Neural cell (in vitro differentiated cells): ENCODE measurements around the gene PCDHGA12. TPM values are rescaled to one million over a fixed set of nuclear protein-coding genes. Genes with fewer than 3 reads are reported as not detected.
"Not testable (repeated sequence)": the region's sequence is repeated elsewhere in the genome, so short reads cannot be mapped to it uniquely, and the experiment has no call there.

Source experiments
- H2AFZ ChIP-seq: fragments of 200-600, 300-800 bp; sonication (generic), shearing (Covaris generic); 2 replicates; pipeline ENCODE4 v1.6.0; 2014; ENCODE audit warnings: low read depth, mild to moderate bottlenecking, antibody characterized with exemption, low read length, moderate library complexity
- H3F3A ChIP-seq: fragments of 200-600 bp; shearing (Covaris generic); 2 replicates; pipeline ENCODE4 v1.6.1; 2016; ENCODE audit warnings: mild to moderate bottlenecking, moderate library complexity, mixed read lengths, antibody characterized with exemption, low read length; ENCODE audit not compliant: insufficient read depth, poor library complexity, severe bottlenecking
- H3K27ac ChIP-seq: fragments of 200-600, 300-800 bp; sonication (generic), shearing (Covaris generic); 2 replicates; pipeline ENCODE4 v1.5.1; 2014; ENCODE audit warnings: mild to moderate bottlenecking, low read length, moderate library complexity
- H3K27me3 ChIP-seq: fragments of 300-800, 200-600 bp; sonication (generic), shearing (Covaris generic); 2 replicates; pipeline ENCODE4 v1.6.0; 2014; ENCODE audit warnings: mild to moderate bottlenecking, low read depth, low read length, moderate library complexity; ENCODE audit not compliant: insufficient read depth
- H3K36me3 ChIP-seq: fragments of 300-800, 200-600 bp; sonication (generic), shearing (Covaris generic); 2 replicates; pipeline ENCODE4 v1.5.1; 2014; ENCODE audit warnings: mild to moderate bottlenecking, antibody characterized with exemption, low read length, moderate library complexity; ENCODE audit not compliant: insufficient read depth
- H3K4me2 ChIP-seq: fragments of 300-800, 200-600 bp; sonication (generic), shearing (Covaris generic); 2 replicates; pipeline ENCODE4 v1.6.0; 2014; ENCODE audit warnings: mild to moderate bottlenecking, low read length
- H3K4me3 ChIP-seq: fragments of 300-800, 200-600 bp; sonication (generic), shearing (Covaris generic); 2 replicates; pipeline ENCODE4 v1.5.1; 2014; ENCODE audit warnings: mild to moderate bottlenecking, low read length, moderate library complexity
- H3K79me2 ChIP-seq: fragments of 200-600 bp; shearing (Covaris generic); replicated peaks from 2 replicates; pipeline ENCODE4 v1.6.0; 2014; ENCODE audit warnings: mild to moderate bottlenecking, low read length, moderate library complexity; ENCODE audit not compliant: insufficient read depth
- H3K9ac ChIP-seq: fragments of 300-800, 200-600 bp; sonication (generic), shearing (Covaris generic); 2 replicates; pipeline ENCODE4 v1.6.1; 2016; ENCODE audit warnings: mild to moderate bottlenecking, low read length, mixed read lengths
- H3K9me2 ChIP-seq: fragments of 200-600 bp; shearing (Covaris generic); 2 replicates; pipeline ENCODE4 v1.6.1; 2016; ENCODE audit warnings: mild to moderate bottlenecking, low read length, mixed read lengths; ENCODE audit not compliant: insufficient read depth
- H3K9me3 ChIP-seq: fragments of 200-600, 300-800 bp; sonication (generic), shearing (Covaris generic); 2 replicates; pipeline ENCODE4 v1.6.1; 2016; ENCODE audit warnings: mild to moderate bottlenecking, mixed run types, low read length, moderate library complexity, mixed read lengths
- H4K20me1 ChIP-seq: fragments of 200-600 bp; shearing (Covaris generic); 2 replicates; pipeline ENCODE4 v1.6.1; 2016; ENCODE audit warnings: mild to moderate bottlenecking, mixed run types; ENCODE audit not compliant: insufficient read depth
- EP300 ChIP-seq: fragments of 450-650 bp; conservative IDR thresholded peaks from 2 replicates; pipeline ENCODE4 v1.6.1; 2014; ENCODE audit warnings: antibody characterized with exemption, mild to moderate bottlenecking, moderate library complexity; ENCODE audit not compliant: poor library complexity, severe bottlenecking
- EZH2 ChIP-seq: fragments of 200-600, 300-800 bp; shearing (Covaris generic), sonication (generic); IDR thresholded peaks from 2 replicates; pipeline ENCODE4 v1.6.1; 2014; ENCODE audit warnings: antibody characterized with exemption, low read length, borderline replicate concordance, mild to moderate bottlenecking; ENCODE audit not compliant: insufficient read depth, poor library complexity, severe bottlenecking
- MXI1 ChIP-seq: fragments of 450-650 bp; conservative IDR thresholded peaks from 2 replicates; pipeline ENCODE4 v1.6.1; 2014; ENCODE audit warnings: antibody characterized with exemption, mild to moderate bottlenecking; ENCODE audit not compliant: poor library complexity, severe bottlenecking
- POLR2AphosphoS5 ChIP-seq: IDR thresholded peaks from 2 replicates; pipeline ENCODE4 v1.6.1; 2012
- RAD21 ChIP-seq: fragments of 450-650 bp; conservative IDR thresholded peaks from 2 replicates; pipeline ENCODE4 v1.6.1; 2014; ENCODE audit warnings: antibody characterized with exemption, mild to moderate bottlenecking, moderate library complexity
- SMC3 ChIP-seq: fragments of 450-650 bp; conservative IDR thresholded peaks from 2 replicates; pipeline ENCODE4 v1.6.1; 2014; ENCODE audit warnings: antibody characterized with exemption, mild to moderate bottlenecking, moderate library complexity; ENCODE audit not compliant: poor library complexity
- TAF1 ChIP-seq: IDR thresholded peaks from 2 replicates; pipeline ENCODE4 v1.6.1; 2012; ENCODE audit warnings: low read depth
- polyA plus RNA-seq: library from polyadenylated mRNA; depleted of rRNA; stranded (reverse); fragments of >200 nt; gene quantifications from 2 replicates; pipeline ENCODE4 v1.2.3, GENCODE V29; 2014
- TF ChIP-seq, protein P1 (sequence below): IDR thresholded peaks from 2 replicates; pipeline ENCODE4 v1.6.1; 2012; ENCODE audit warnings: borderline replicate concordance
- TF ChIP-seq, protein P2 (sequence below): fragments of 450-650 bp; IDR thresholded peaks from 2 replicates; pipeline ENCODE4 v1.5.1; 2014; ENCODE audit warnings: antibody characterized with exemption, mild to moderate bottlenecking, moderate library complexity; ENCODE audit not compliant: poor library complexity, severe bottlenecking

PCDHGA12 gene
- polyA plus RNA-seq, 1 donor from 2014 or later = 0.11 TPM

DNA sequence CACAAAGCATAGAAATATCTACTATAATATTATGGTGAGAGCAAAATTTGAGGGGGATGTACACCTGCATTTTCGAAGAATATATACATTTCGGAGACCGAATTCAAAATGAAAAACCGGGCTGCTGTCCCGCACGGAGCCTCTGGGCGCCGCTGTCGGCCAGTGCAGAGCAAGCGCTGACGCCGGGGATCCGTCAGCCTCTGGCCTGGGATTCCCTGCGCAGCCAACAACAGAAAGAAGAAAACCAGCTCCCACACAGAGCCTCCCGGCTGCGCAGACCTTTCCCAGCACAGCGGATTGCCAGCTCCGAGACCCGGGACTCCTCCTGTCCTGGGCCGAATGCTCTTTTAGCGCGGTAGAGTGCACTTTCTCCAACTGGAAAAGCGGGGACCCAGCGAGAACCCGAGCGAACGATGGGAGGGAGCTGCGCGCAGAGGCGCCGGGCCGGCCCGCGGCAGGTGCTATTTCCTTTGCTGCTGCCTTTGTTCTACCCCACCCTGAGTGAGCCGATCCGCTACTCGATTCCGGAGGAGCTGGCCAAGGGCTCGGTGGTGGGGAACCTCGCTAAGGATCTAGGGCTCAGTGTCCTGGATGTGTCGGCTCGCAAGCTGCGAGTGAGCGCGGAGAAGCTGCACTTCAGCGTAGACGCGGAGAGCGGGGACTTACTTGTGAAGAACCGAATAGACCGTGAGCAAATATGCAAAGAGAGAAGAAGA is 22.4 kb upstream of the PCDHGA12 start, which contains the start of gene PCDHGB6:
TSS of gene PCDHGB6 (plus strand) at position 232 of the 716 bp plus-strand sequence. CDS start at position 414, 182 bp downstream.
- TF ChIP-seq TAF1 = peak; percentile 33
- TF ChIP-seq, protein P1, sequence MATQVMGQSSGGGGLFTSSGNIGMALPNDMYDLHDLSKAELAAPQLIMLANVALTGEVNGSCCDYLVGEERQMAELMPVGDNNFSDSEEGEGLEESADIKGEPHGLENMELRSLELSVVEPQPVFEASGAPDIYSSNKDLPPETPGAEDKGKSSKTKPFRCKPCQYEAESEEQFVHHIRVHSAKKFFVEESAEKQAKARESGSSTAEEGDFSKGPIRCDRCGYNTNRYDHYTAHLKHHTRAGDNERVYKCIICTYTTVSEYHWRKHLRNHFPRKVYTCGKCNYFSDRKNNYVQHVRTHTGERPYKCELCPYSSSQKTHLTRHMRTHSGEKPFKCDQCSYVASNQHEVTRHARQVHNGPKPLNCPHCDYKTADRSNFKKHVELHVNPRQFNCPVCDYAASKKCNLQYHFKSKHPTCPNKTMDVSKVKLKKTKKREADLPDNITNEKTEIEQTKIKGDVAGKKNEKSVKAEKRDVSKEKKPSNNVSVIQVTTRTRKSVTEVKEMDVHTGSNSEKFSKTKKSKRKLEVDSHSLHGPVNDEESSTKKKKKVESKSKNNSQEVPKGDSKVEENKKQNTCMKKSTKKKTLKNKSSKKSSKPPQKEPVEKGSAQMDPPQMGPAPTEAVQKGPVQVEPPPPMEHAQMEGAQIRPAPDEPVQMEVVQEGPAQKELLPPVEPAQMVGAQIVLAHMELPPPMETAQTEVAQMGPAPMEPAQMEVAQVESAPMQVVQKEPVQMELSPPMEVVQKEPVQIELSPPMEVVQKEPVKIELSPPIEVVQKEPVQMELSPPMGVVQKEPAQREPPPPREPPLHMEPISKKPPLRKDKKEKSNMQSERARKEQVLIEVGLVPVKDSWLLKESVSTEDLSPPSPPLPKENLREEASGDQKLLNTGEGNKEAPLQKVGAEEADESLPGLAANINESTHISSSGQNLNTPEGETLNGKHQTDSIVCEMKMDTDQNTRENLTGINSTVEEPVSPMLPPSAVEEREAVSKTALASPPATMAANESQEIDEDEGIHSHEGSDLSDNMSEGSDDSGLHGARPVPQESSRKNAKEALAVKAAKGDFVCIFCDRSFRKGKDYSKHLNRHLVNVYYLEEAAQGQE = peak; percentile 78
- TF ChIP-seq RAD21 = peak; percentile 88
- TF ChIP-seq POLR2AphosphoS5 = peak; percentile 50
- TF ChIP-seq, protein P2, sequence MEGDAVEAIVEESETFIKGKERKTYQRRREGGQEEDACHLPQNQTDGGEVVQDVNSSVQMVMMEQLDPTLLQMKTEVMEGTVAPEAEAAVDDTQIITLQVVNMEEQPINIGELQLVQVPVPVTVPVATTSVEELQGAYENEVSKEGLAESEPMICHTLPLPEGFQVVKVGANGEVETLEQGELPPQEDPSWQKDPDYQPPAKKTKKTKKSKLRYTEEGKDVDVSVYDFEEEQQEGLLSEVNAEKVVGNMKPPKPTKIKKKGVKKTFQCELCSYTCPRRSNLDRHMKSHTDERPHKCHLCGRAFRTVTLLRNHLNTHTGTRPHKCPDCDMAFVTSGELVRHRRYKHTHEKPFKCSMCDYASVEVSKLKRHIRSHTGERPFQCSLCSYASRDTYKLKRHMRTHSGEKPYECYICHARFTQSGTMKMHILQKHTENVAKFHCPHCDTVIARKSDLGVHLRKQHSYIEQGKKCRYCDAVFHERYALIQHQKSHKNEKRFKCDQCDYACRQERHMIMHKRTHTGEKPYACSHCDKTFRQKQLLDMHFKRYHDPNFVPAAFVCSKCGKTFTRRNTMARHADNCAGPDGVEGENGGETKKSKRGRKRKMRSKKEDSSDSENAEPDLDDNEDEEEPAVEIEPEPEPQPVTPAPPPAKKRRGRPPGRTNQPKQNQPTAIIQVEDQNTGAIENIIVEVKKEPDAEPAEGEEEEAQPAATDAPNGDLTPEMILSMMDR = peak; percentile 86
- peak; percentile 80 for TF ChIP-seq SMC3
- H3K9ac ChIP-seq = peak within 1 kb of the TSS; percentile 71
- H2AFZ ChIP-seq = peak within 1 kb of the TSS; percentile 25
- H3K27ac ChIP-seq = peak within 1 kb of the TSS; percentile 86
- not testable (repeated sequence) for H3K9me2 ChIP-seq, H3F3A ChIP-seq, H4K20me1 ChIP-seq, H3K27me3 ChIP-seq
- peaks cover 29% of the 10 kb centered on the region for H3K79me2 ChIP-seq
- peaks cover 44% of the 10 kb centered on the region for H3K9me3 ChIP-seq
- H3K36me3 ChIP-seq = peaks cover 31% of the 10 kb centered on the region
- H3K4me3 ChIP-seq = peak within 1 kb of the TSS; percentile 66
- peak within 1 kb of the TSS; percentile 48 for H3K4me2 ChIP-seq

DNA sequence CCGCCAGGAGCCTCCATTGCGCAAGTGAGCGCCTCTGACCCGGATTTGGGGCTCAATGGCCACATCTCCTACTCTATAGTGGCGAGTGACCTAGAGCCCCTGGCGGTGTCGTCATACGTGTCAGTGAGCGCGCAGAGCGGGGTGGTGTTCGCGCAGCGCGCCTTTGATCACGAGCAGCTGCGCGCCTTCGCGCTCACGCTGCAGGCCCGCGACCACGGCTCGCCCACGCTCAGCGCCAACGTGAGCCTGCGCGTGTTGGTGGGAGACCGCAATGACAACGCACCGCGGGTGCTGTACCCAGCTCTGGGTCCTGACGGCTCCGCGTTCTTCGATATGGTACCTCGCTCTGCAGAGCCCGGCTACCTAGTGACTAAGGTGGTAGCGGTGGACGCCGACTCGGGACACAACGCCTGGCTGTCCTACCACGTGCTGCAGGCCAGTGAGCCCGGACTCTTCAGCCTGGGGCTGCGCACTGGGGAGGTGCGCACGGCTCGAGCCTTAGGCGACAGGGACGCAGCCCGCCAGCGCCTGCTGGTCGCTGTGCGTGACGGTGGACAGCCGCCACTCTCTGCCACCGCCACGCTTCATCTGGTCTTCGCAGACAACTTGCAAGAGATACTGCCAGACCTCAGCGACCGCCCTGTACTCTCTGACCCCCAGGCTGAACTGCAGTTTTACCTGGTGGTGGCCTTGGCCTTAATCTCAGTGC is 20.6 kb upstream of the PCDHGA12 start:
- H3K79me2 ChIP-seq = peaks cover 44% of the 10 kb centered on the region
- H3K9ac ChIP-seq = no peak overlapping the region
- H3K4me2 ChIP-seq = no peak overlapping the region
- peaks cover 53% of the 10 kb centered on the region for H3K9me3 ChIP-seq
- peaks cover 49% of the 10 kb centered on the region for H3K36me3 ChIP-seq
- TF ChIP-seq TAF1 (no peak), MXI1 (no peak), SMC3 (no peak), POLR2AphosphoS5 (no peak), EP300 (no peak), EZH2 (no peak), RAD21 (no peak)
- TF ChIP-seq, protein P1 = no peak
- TF ChIP-seq, protein P2 = no peak
- H3F3A ChIP-seq = peaks cover 9% of the 10 kb centered on the region
- H3K27ac ChIP-seq = no peak overlapping the region
- no peaks in the 10 kb centered on the region for H4K20me1 ChIP-seq
- H3K9me2 ChIP-seq = no peaks in the 10 kb centered on the region
- no peak overlapping the region for H2AFZ ChIP-seq
- H3K27me3 ChIP-seq = no peaks in the 10 kb centered on the region
- H3K4me3 ChIP-seq = peak overlapping the region; percentile 66
